ENCODE measurements around the gene RHBG. TPM values are rescaled to one million over a fixed set of nuclear protein-coding genes. Genes with fewer than 3 reads are reported as not detected.
"Not testable (repeated sequence)": the region's sequence is repeated elsewhere in the genome, so short reads cannot be mapped to it uniquely, and the experiment has no call there.

The RHBG gene
- total and polyA plus RNA-seq, 7 experiments from 2014 or later = not detected

DNA sequence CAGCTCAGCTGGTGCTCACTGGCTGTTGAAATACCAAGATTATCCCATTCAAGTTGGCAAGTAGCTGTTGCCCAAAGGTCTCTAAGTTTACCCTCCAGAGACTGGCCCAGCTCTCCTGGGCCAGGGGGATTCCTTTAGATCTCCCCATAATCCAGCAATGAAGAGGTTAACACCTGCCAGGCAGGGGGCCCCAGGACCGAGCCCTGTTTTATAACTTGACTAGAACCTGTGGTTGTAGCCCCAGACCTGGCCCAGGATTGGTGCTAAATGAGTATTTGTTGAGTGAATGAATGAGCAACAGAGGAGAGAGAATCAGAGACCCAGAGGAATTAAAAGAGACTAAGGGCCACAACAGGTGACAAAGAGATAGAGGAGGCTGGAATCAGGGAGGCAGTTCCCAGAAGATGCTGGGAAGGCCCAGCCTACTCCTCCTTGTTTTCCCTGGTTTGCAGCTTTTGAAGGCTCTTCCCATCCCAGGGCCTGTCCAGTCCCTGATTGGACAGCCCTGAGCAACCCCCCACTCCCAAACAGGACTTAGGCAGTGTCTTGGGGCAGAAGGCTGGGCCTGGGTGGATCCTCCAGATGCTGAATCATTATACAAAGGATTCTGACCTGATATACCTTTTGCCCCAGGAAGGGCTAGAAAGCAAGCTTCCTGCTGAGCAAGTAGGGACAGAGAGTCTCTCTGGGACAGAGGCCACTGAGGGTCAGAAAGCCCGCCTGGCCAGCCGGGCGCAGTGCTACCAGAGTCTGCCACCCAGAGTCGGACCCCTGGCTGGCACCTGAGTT is 2.4 kb upstream of the RHBG start:
- peaks cover 19 to 73% (median 38%) of the 10 kb centered on the region in 5 donors for H3K27me3 Mint-ChIP-seq
- ChIA-PET POLR2A (interaction anchor here (0.6 kb wide), 1 partner anchor 260 kb away, joined by 3 read pairs; no protein-coding TSS in a partner anchor), CTCF (no interaction called here)
- no peaks in the 10 kb centered on the region for H3K4me1 ChIP-seq (ENCODE audit: control insufficient read depth in 2 of 2, insufficient read depth in 2 of 2, low read length in 2 of 2)
- no peaks in the 10 kb centered on the region for H3K36me3 ChIP-seq (ENCODE audit: control insufficient read depth in 2 of 3, insufficient read depth in 3 of 3, low read length in 3 of 3)
- peaks cover 3 to 7% of the 10 kb centered on the region in 2 donors for H3K27me3 ChIP-seq (ENCODE audit: control insufficient read depth in 2 of 2, insufficient read depth in 2 of 2, low read length in 2 of 2)
- H3K4me3 Mint-ChIP-seq = no peak overlapping the region
- intact Hi-C loops (cut with micrococcal nuclease) = no loop called here
- H3K9me3 Mint-ChIP-seq = no peaks in the 10 kb centered on the region
- no peak overlapping the region for H3K27ac ChIP-seq (ENCODE audit: low read depth, low read length)
- peaks cover 0 to 5% (median 3%) of the 10 kb centered on the region in 7 donors for H3K4me1 Mint-ChIP-seq
- ATAC-seq (no peak), DNase-seq (no peak)
- no peaks in the 10 kb centered on the region for H3K9me3 ChIP-seq (ENCODE audit: control insufficient read depth in 2 of 3, low read length in 3 of 3)
- H3K27ac Mint-ChIP-seq = no peak overlapping the region
- peaks cover 0 to 3% (median 0%) of the 10 kb centered on the region in 5 donors for H3K36me3 Mint-ChIP-seq
- no peak overlapping the region for H3K4me3 ChIP-seq (ENCODE audit: low read length)

DNA sequence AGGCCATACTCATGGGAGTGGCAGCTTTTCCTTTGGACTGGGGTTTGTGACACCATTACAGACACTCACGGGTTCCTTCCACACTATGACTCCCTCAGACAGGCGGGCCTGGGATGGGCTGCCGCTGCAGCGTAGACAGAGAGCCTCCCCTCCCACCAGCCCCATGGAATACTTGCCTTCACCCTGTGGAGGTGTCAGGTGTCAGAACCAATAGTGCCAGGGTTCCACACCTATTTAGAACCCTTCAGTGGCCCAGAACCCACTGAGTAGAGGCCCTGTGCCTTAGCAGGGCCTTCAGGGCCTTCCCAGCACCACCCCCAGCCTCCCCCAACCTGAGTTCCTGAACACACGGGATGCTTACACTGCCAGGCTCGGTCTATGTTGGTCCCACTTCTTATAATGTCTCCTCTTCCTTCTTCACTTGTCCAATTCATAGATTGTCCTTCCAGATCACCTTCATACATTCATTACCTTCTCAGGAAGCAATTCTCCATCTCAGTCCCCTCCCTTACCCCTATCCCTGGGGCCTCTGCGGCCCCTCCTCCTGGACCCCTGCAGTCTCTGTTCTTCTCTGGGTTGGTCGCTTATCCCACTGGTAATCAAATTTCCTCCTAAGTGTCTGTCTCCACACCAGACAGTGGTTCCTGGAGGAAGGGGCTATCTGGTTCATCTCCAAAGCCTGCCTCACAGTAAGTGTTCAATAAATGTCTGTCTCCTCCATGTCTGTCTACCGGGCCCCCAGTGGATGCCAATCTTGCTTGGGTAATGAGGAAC is 1.4 kb upstream of the RHBG start:
- no peak for ATAC-seq
- H3K4me3 Mint-ChIP-seq = no peak overlapping the region

DNA sequence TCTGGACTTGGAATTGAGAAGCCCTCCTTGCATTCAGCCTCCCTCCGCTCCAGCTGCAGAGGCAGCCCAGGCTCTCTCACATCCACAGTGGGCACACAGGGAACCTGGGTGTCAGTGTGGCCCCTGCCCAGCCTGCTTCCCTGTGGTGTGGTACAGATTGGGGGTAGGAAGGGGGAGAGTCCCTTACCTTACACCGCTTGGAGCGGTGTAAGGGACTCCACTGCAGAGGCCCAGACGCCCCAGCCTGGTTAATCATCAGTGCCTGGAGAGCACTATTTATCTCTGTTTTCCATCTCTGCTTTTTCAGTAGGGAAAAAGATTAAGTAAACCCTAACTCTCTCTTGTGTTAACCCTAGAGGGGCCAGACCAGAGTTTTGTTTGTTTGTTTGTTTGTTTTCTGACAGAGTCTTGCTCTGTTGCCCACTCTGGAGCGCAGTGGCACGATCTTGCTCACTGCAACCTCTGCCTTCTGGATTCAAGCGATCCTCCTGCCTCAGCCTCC is 803 bp upstream of the RHBG start:
- DNase-seq = no peak

More for the DNA sequence above, 1.4 kb upstream of the RHBG start:
- no peak overlapping the region for H3K27ac Mint-ChIP-seq
- Histone ChIP-seq H3K4me1 (ENCODE audit: control insufficient read depth in 2 of 2, insufficient read depth in 2 of 2, low read length in 2 of 2) (no peaks in the 10 kb centered on the region), H3K4me3 (ENCODE audit: low read length) (no peak overlapping the region), H3K27me3 (ENCODE audit: control insufficient read depth in 2 of 2, insufficient read depth in 2 of 2, low read length in 2 of 2) (peaks cover 3 to 7% of the 10 kb centered on the region in 2 donors), H3K36me3 (ENCODE audit: control insufficient read depth in 2 of 3, insufficient read depth in 3 of 3, low read length in 3 of 3) (no peaks in the 10 kb centered on the region), H3K27ac (ENCODE audit: low read depth, low read length) (no peak overlapping the region), H3K9me3 (ENCODE audit: control insufficient read depth in 2 of 3, low read length in 3 of 3) (no peaks in the 10 kb centered on the region)
- ChIA-PET CTCF (no interaction called here), POLR2A (no interaction called here)
- H3K36me3 Mint-ChIP-seq = peaks cover 0 to 3% (median 0%) of the 10 kb centered on the region in 5 donors
- H3K9me3 Mint-ChIP-seq = no peaks in the 10 kb centered on the region
- intact Hi-C loops (cut with micrococcal nuclease) = no loop called here
- H3K27me3 Mint-ChIP-seq = peaks cover 24 to 82% (median 48%) of the 10 kb centered on the region in 5 donors
- no peak for DNase-seq
- peaks cover 0 to 5% (median 3%) of the 10 kb centered on the region in 7 donors for H3K4me1 Mint-ChIP-seq

DNA sequence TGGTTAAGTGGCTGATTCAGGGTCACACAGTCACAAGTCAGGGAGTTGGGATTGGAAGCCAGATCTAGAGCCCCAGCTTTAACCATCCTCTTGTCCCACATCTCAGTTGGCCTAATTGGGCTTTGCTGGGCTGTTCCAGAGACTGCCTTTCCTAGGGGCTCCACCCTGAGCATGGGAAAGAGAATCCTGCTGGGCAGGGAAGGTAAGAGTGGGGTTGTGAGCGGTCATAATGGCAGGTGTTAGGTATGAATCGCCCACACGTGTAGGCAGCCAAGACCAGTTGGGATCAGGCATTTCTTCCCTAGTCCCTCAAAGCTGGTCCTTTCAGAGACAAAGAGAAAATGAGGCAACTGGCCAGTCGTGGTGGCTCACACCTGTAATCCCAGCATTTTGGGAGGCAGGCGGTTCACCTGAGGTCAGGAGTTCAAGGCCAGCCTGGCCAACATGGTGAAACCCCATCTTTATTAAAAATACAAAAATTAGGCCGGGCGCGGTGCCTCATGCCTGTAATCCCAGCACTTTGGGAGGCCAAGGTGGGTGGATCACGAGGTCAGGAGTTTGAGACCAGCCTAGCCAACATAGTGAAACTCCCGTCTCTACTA is 775 bp downstream of the RHBG start:
- H3K27me3 ChIP-seq (ENCODE audit: control insufficient read depth in 2 of 2, insufficient read depth in 2 of 2, low read length in 2 of 2); H3K9me3 ChIP-seq (ENCODE audit: control insufficient read depth in 2 of 3, low read length in 3 of 3); DNase-seq; H3K4me3 ChIP-seq (ENCODE audit: low read length); H3K36me3 Mint-ChIP-seq; intact Hi-C loops (cut with micrococcal nuclease); ATAC-seq; H3K4me1 ChIP-seq (ENCODE audit: control insufficient read depth in 2 of 2, insufficient read depth in 2 of 2, low read length in 2 of 2); H3K27ac Mint-ChIP-seq; H3K27ac ChIP-seq (ENCODE audit: low read depth, low read length); H3K9me3 Mint-ChIP-seq; POLR2A ChIA-PET; H3K36me3 ChIP-seq (ENCODE audit: control insufficient read depth in 2 of 3, insufficient read depth in 3 of 3, low read length in 3 of 3); H3K4me1 Mint-ChIP-seq: not testable (repeated sequence)
- CTCF ChIA-PET = interaction anchor here (0.6 to 1.3 kb wide), 2 partner anchors 14 to 15 kb away, joined by 3 to 5 read pairs; no protein-coding TSS in a partner anchor
- Mint-ChIP-seq H3K27me3 (peaks cover 37 to 84% (median 50%) of the 10 kb centered on the region in 5 donors), H3K4me3 (peak overlapping the region in 4 of 10 donors; percentile 71 to 80 (median 74))

More for the DNA sequence above, 803 bp upstream of the RHBG start:
- POLR2A ChIA-PET = no interaction called here
- Histone ChIP-seq H3K36me3 (ENCODE audit: control insufficient read depth in 2 of 3, insufficient read depth in 3 of 3, low read length in 3 of 3) (no peaks in the 10 kb centered on the region), H3K9me3 (ENCODE audit: control insufficient read depth in 2 of 3, low read length in 3 of 3) (no peaks in the 10 kb centered on the region), H3K4me3 (ENCODE audit: low read length) (no peak overlapping the region), H3K27me3 (ENCODE audit: control insufficient read depth in 2 of 2, insufficient read depth in 2 of 2, low read length in 2 of 2) (peaks cover 3 to 7% of the 10 kb centered on the region in 2 donors), H3K27ac (ENCODE audit: low read depth, low read length) (no peak overlapping the region), H3K4me1 (ENCODE audit: control insufficient read depth in 2 of 2, insufficient read depth in 2 of 2, low read length in 2 of 2) (no peaks in the 10 kb centered on the region)
- Mint-ChIP-seq H3K27me3 (peaks cover 30 to 87% (median 52%) of the 10 kb centered on the region in 5 donors), H3K4me1 (peaks cover 0 to 5% (median 3%) of the 10 kb centered on the region in 7 donors), H3K9me3 (no peaks in the 10 kb centered on the region), H3K27ac (no peak overlapping the region), H3K4me3 (peak overlapping the region in 1 of 10 donors; percentile 72), H3K36me3 (peaks cover 0 to 3% (median 0%) of the 10 kb centered on the region in 5 donors)
- CTCF ChIA-PET = no interaction called here
- intact Hi-C loops (cut with micrococcal nuclease) = no loop called here
- ATAC-seq = no peak

DNA sequence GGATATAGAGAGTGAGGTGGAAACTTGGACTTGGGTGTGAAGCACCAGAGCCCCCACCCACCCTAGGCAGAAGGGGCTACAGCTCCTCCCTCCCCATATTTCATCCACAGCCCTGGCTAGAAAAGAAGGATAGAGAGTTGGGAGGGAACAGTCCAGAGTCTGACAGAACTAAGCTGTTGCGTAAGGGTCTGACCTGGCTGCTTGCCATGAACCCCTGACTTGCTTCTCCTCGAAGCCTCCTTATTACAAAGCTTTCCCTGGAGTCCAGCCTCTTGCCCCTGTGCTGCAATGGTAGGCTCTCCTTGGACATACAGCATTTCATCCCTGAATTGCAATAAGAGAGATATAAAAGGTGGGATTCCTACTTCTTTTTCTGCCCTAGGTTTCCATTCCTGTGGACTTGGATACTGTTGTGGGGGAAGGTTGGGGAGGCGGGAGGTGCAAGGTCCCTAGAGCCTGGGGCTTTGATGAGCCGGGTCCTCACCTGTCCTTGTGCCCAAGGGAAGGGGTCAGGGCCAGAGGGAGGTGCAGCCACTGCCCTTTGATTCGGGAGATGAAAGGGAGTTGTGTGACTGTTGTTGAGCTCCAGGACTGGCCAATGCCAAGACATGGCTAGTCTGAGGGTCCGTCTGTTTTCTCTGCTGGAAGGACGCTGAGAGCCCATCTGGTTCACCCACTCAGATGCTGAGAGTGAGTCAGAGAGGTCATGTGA is 2.7 kb downstream of the RHBG start:
- Histone ChIP-seq H3K36me3 (ENCODE audit: control insufficient read depth in 2 of 3, insufficient read depth in 3 of 3, low read length in 3 of 3) (no peaks in the 10 kb centered on the region), H3K4me1 (ENCODE audit: control insufficient read depth in 2 of 2, insufficient read depth in 2 of 2, low read length in 2 of 2) (no peaks in the 10 kb centered on the region), H3K27me3 (ENCODE audit: control insufficient read depth in 2 of 2, insufficient read depth in 2 of 2, low read length in 2 of 2) (peaks cover 3 to 7% of the 10 kb centered on the region in 2 donors), H3K27ac (ENCODE audit: low read depth, low read length) (no peak overlapping the region), H3K9me3 (ENCODE audit: control insufficient read depth in 2 of 3, low read length in 3 of 3) (no peaks in the 10 kb centered on the region), H3K4me3 (ENCODE audit: low read length) (no peak overlapping the region)
- peak; percentile 33 for ATAC-seq
- Mint-ChIP-seq H3K9me3 (no peaks in the 10 kb centered on the region), H3K4me3 (peak overlapping the region in 1 of 10 donors; percentile 35), H3K27me3 (peaks cover 30 to 74% (median 42%) of the 10 kb centered on the region in 5 donors), H3K27ac (no peak overlapping the region), H3K4me1 (peaks cover 0 to 9% (median 4%) of the 10 kb centered on the region in 7 donors), H3K36me3 (peaks cover 0 to 3% (median 0%) of the 10 kb centered on the region in 5 donors)
- intact Hi-C loops (cut with micrococcal nuclease) = no loop called here
- DNase-seq = no peak
- ChIA-PET CTCF (interaction anchor here (0.5 kb wide), 1 partner anchor 598 kb away, joined by 3 read pairs; no protein-coding TSS in a partner anchor), POLR2A (no interaction called here)

DNA sequence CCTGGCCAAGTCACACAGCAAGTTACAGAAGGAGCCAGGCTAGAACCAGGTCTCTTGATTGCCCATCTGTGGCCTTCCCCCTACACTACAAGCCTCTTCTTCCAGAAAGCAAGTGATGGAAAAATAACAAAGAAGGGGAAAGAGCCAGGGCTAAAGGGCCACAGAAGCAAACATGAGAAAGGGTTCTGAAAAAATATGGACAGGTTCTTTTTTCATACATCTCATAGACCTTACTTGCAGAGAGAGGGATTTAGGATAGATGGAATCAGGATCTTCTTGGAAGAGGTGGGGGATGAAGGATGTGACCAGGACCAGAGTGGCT is 3.2 kb downstream of the RHBG start:
- intact Hi-C loops (cut with micrococcal nuclease) = no loop called here
- Histone ChIP-seq H3K9me3 (ENCODE audit: control insufficient read depth in 2 of 3, low read length in 3 of 3) (no peaks in the 10 kb centered on the region), H3K4me1 (ENCODE audit: control insufficient read depth in 2 of 2, insufficient read depth in 2 of 2, low read length in 2 of 2) (no peaks in the 10 kb centered on the region), H3K36me3 (ENCODE audit: control insufficient read depth in 2 of 3, insufficient read depth in 3 of 3, low read length in 3 of 3) (no peaks in the 10 kb centered on the region), H3K27me3 (ENCODE audit: control insufficient read depth in 2 of 2, insufficient read depth in 2 of 2, low read length in 2 of 2) (peaks cover 1 to 7% of the 10 kb centered on the region in 2 donors), H3K27ac (ENCODE audit: low read depth, low read length) (no peak overlapping the region), H3K4me3 (ENCODE audit: low read length) (no peak overlapping the region)
- H3K27me3 Mint-ChIP-seq = peaks cover 28 to 69% (median 39%) of the 10 kb centered on the region in 5 donors
- no peaks in the 10 kb centered on the region for H3K9me3 Mint-ChIP-seq
- H3K4me1 Mint-ChIP-seq = peaks cover 0 to 9% (median 4%) of the 10 kb centered on the region in 7 donors
- no peak for DNase-seq
- POLR2A ChIA-PET = no interaction called here
- no peak for ATAC-seq
- H3K27ac Mint-ChIP-seq = no peak overlapping the region
- H3K36me3 Mint-ChIP-seq = peaks cover 0 to 3% (median 0%) of the 10 kb centered on the region in 5 donors
- CTCF ChIA-PET = no interaction called here
- no peak overlapping the region for H3K4me3 Mint-ChIP-seq

Data from naive thymus-derived CD4-positive, alpha-beta T cell (primary cell).